Activated CD4-positive, alpha-beta T cell treated with anti-CD3 and anti-CD28 coated beads, Interleukin-2, amount 50 U/mL, for 24 hours (primary cell): ENCODE measurements around the gene USP34.

Experiments used
- DNase-seq, 2 donors: peaks; one replicate each; pipeline ENCODE4 v3.0.0-alpha.2; 2020; ENCODE audit warnings: low read depth in 1 of 2, low spot score in 1 of 2

The USP34 gene

GRCh38 chr2:61320181-61320580 lies 150.7 kb downstream of the USP34 start:
- no peak for DNase-seq

GRCh38 chr2:61318553-61318952 lies 152.3 kb downstream of the USP34 start:
- DNase-seq = no peak

GRCh38 chr2:61295981-61296380 lies 174.9 kb downstream of the USP34 start:
- DNase-seq = no peak

GRCh38 chr2:61291851-61292575 lies 178.9 kb downstream of the USP34 start:
- DNase-seq = no peak

GRCh38 chr2:61288070-61288841 lies 182.6 kb downstream of the USP34 start:
- DNase-seq = no peak

GRCh38 chr2:61287254-61287653 lies 183.6 kb downstream of the USP34 start:
- DNase-seq = no peak

GRCh38 chr2:61283443-61284160 lies 187.3 kb downstream of the USP34 start:
- DNase-seq = no peak

GRCh38 chr2:61282104-61282590 lies 188.7 kb downstream of the USP34 start:
- DNase-seq = no peak

GRCh38 chr2:61281321-61281720 lies 189.6 kb downstream of the USP34 start:
- no peak for DNase-seq

GRCh38 chr2:61277756-61278155 lies 193.1 kb downstream of the USP34 start:
- DNase-seq = no peak

GRCh38 chr2:61275575-61276184 lies 195.2 kb downstream of the USP34 start:
- DNase-seq = no peak

GRCh38 chr2:61272421-61273070 lies 198.3 kb downstream of the USP34 start:
- no peak for DNase-seq

- DNase-seq = no peak
Observed at GRCh38 chr2:61268249-61268648, 202.6 kb downstream of the USP34 start.

- no peak for DNase-seq
Observed at GRCh38 chr2:61266632-61267505, 204.0 kb downstream of the USP34 start.

- no peak for DNase-seq
Observed at GRCh38 chr2:61263830-61264229, 207.1 kb downstream of the USP34 start.

- no peak for DNase-seq
Observed at GRCh38 chr2:61262699-61263098, 208.2 kb downstream of the USP34 start.

GRCh38 chr2:61257446-61257845 lies 213.4 kb downstream of the USP34 start:
- no peak for DNase-seq

GRCh38 chr2:61255580-61256437 lies 215.1 kb downstream of the USP34 start:
- no peak for DNase-seq

GRCh38 chr2:61254536-61254935 lies 216.4 kb downstream of the USP34 start:
- no peak for DNase-seq
